CD4-positive, CD25-positive, alpha-beta regulatory T cell (primary cell): Measurements from ENCODE around the gene PLXNA4. TPM values are rescaled to one million over a fixed set of nuclear protein-coding genes. Genes with fewer than 3 reads are reported as not detected.

Source experiments
- ATAC-seq, 2 donors: fragments of 150-1000 bp; cut with Tn5 transposase; one replicate each; pipeline ENCODE4 v1.10.0; 2021; ENCODE audit warnings: low read depth in 2 of 2, moderate number of reproducible peaks in 2 of 2, moderate library complexity in 1 of 2
- DNase-seq, 3 donors: peaks; one replicate each; pipeline versions ENCODE4 v3.0.0 to v3.0.0-alpha.2; 2012 to 2022; ENCODE audit warnings: mixed read lengths in 1 of 3
- H3K27ac ChIP-seq: one replicate; pipeline ENCODE4 v1.7.0; 2013; ENCODE audit warnings: mild to moderate bottlenecking, low read length; ENCODE audit not compliant: insufficient read depth, poor library complexity, severe bottlenecking
- H3K27me3 ChIP-seq: one replicate; pipeline ENCODE4 v1.7.0; 2013; ENCODE audit warnings: low read length; ENCODE audit not compliant: control insufficient read depth, insufficient read depth
- H3K36me3 ChIP-seq: one replicate; pipeline ENCODE4 v1.7.0; 2013; ENCODE audit warnings: mild to moderate bottlenecking, low read length, moderate library complexity; ENCODE audit not compliant: control insufficient read depth, insufficient read depth
- H3K4me1 ChIP-seq: 2 replicates; pipeline ENCODE4 v1.7.0; 2013; ENCODE audit warnings: mild to moderate bottlenecking, low read length; ENCODE audit not compliant: insufficient read depth, control insufficient read depth, poor library complexity, severe bottlenecking
- H3K4me3 ChIP-seq: one replicate; pipeline ENCODE4 v1.7.0; 2013; ENCODE audit warnings: low read depth, mild to moderate bottlenecking, low read length, moderate library complexity
- H3K9me3 ChIP-seq, 2 experiments: 1 replicate in 1 of 2; 2 replicates in 1 of 2; pipeline ENCODE4 v1.7.0; 2013; ENCODE audit warnings: low read length in 2 of 2, mild to moderate bottlenecking in 1 of 2, moderate library complexity in 1 of 2; ENCODE audit not compliant: control insufficient read depth in 2 of 2
- H3K27ac Mint-ChIP-seq, 3 donors: one replicate each; pipeline ENCODE4 v1.8.0; 2020 to 2022; ENCODE audit warnings: mild to moderate bottlenecking in 3 of 3, mixed read lengths in 3 of 3, moderate library complexity in 2 of 3
- H3K27me3 Mint-ChIP-seq: one replicate; pipeline ENCODE4 v1.8.0; 2022; ENCODE audit warnings: mild to moderate bottlenecking, mixed read lengths
- H3K36me3 Mint-ChIP-seq: one replicate; pipeline ENCODE4 v1.8.0; 2020; ENCODE audit warnings: mixed read lengths
- H3K4me1 Mint-ChIP-seq, 4 donors: one replicate each; pipeline ENCODE4 v1.8.0; 2020 to 2022; ENCODE audit warnings: mixed read lengths in 4 of 4, mild to moderate bottlenecking in 1 of 4
- H3K4me3 Mint-ChIP-seq, 4 donors: one replicate each; pipeline ENCODE4 v1.8.0; 2020 to 2022; ENCODE audit warnings: mild to moderate bottlenecking in 4 of 4, mixed read lengths in 4 of 4, moderate library complexity in 3 of 4
- H3K9me3 Mint-ChIP-seq, 7 donors: one replicate each; pipeline ENCODE4 v1.8.0; 2020 to 2022; ENCODE audit warnings: mixed read lengths in 7 of 7, mild to moderate bottlenecking in 3 of 7, moderate library complexity in 2 of 7
- polyA plus RNA-seq, 4 donors: library from polyadenylated mRNA; unstranded; fragments of 300-500 nt; fragmentation: Illumina TruSeq; gene quantifications; one replicate each; pipeline ENCODE4 v1.2.3, GENCODE V29; 2021
- total RNA-seq: library from RNA; stranded (reverse); gene quantifications from one replicate; pipeline ENCODE4 v1.2.3, GENCODE V29; 2022

PLXNA4 gene
- total and polyA plus RNA-seq, 5 donors from 2014 or later, result 0.27 TPM; not detected in 4

DNA sequence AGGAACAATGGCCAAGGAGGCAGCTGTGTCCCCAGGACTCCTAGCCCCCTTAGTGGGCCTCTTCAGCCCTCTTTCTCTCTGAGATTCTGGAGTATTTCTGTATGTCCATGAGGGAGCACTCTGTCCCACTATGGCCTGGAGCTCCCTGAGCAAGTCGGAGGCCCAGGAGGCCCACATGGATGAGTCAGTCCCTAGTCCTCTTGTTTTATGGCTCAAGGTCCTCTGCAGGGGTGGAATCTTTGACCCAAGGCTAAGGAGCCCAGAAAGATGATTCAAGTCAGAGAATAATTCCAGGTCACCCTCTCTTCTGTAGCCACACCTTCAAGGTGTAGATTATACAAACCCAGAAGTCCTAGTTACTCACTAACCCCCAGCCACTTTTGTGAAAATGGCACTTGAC, 125.6 kb downstream of the PLXNA4 start:
- H3K9me3 Mint-ChIP-seq, result peaks cover 0 to 1% (median 0%) of the 10 kb centered on the region in 7 donors
- no peak for ATAC-seq

DNA sequence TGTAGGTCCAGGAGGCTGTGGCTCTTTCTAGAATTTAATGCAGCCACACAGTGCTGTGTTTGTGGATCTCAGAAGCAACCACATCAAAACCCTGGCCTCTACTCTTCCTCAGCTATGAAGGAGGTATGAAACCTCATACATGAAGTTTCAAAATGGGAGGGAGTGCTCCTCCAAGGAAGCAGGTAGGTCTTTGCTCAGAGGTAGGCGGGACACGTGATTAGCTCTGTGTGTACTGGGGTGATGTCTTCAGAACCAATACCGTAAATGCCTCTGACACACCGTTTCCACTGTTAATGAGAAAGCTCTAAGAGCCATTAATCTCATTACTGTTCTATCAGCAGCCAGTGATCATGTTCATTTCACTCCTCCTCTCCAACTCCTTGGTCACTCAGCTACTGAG, 126.1 kb downstream of the PLXNA4 start:
- Histone ChIP-seq H3K4me3 (no peak overlapping the region), H3K4me1 (no peaks in the 10 kb centered on the region), H3K27ac (no peak overlapping the region), H3K36me3 (no peaks in the 10 kb centered on the region), H3K9me3 (no peaks in the 10 kb centered on the region), H3K27me3 (no peaks in the 10 kb centered on the region)
- Mint-ChIP-seq H3K27ac (no peak overlapping the region), H3K36me3 (peaks cover 5% of the 10 kb centered on the region), H3K4me3 (no peak overlapping the region), H3K9me3 (peaks cover 0 to 1% (median 0%) of the 10 kb centered on the region in 7 donors), H3K27me3 (no peaks in the 10 kb centered on the region), H3K4me1 (peaks cover 0 to 3% (median 0%) of the 10 kb centered on the region in 4 donors)
- ATAC-seq (no peak), DNase-seq (no peak)

More for the DNA sequence above, 125.6 kb downstream of the PLXNA4 start:
- Histone ChIP-seq H3K36me3 (no peaks in the 10 kb centered on the region), H3K27me3 (no peaks in the 10 kb centered on the region), H3K4me3 (no peak overlapping the region), H3K27ac (no peak overlapping the region), H3K9me3 (no peaks in the 10 kb centered on the region), H3K4me1 (no peaks in the 10 kb centered on the region)
- peaks cover 5% of the 10 kb centered on the region for H3K36me3 Mint-ChIP-seq
- no peak for DNase-seq
- no peak overlapping the region for H3K27ac Mint-ChIP-seq
- no peaks in the 10 kb centered on the region for H3K27me3 Mint-ChIP-seq
- H3K4me3 Mint-ChIP-seq, result no peak overlapping the region
- H3K4me1 Mint-ChIP-seq, result peaks cover 0 to 3% (median 0%) of the 10 kb centered on the region in 4 donors

DNA sequence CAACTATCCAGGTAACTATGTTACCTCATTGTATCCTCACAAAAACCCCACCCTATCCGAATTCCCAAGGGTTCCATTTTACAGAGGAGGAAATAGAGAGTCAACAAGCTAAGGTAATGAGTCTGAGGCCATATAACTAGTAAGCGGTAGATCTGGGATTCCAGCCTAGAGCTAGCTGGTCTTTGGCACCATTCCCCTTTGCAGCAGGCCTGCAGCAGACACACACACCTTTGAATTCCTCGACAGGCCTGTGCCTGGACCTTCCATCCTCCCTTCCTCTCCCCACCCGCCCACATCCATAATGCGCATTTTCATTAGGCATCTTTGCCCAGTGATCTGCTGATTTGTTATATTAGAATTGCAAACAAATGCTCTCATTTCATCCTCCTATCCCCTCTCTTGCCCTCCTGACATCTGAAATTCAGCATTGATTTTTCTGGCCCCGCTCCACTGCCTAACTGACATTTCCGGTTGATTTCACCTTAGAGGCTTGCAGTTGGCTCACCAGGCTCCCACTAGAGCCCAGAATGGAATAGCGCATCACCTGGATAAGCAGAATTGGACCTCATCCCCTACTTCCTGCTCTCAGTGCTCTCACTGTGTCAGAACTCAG, 129.5 kb downstream of the PLXNA4 start:
- no peaks in the 10 kb centered on the region for H3K27me3 ChIP-seq
- H3K27me3 Mint-ChIP-seq, result no peaks in the 10 kb centered on the region
- H3K4me3 Mint-ChIP-seq, result no peak overlapping the region
- H3K4me1 Mint-ChIP-seq, result no peaks in the 10 kb centered on the region
- peak overlapping the region in 1 of 3 donors; percentile 16 for H3K27ac Mint-ChIP-seq
- no peaks in the 10 kb centered on the region for H3K9me3 ChIP-seq
- H3K27ac ChIP-seq, result no peak overlapping the region
- peaks cover 0 to under 1% (median 0%) of the 10 kb centered on the region in 7 donors for H3K9me3 Mint-ChIP-seq
- no peak overlapping the region for H3K4me3 ChIP-seq
- no peak for ATAC-seq
- no peaks in the 10 kb centered on the region for H3K36me3 ChIP-seq
- no peak for DNase-seq
- no peaks in the 10 kb centered on the region for H3K4me1 ChIP-seq
- H3K36me3 Mint-ChIP-seq, result peaks cover 5% of the 10 kb centered on the region

DNA sequence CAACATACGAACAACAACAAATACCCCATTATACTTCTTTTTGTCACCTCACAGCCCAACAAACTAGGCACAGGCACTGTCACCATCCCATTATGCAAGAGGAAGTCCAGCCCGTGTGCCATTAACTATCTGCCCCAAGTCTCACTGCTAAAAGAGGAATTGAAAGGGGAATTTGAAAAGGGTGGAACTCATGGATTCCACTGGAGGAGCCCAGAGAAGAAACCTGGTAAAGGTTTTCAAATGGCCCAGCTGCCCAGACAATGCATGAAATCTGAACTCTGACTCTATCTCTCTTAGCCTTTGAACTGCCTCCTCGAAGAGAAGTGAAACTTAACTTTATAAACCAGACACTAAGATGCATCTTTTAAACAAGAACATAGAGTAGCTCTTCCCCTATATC, 130.0 kb downstream of the PLXNA4 start:
- no peak overlapping the region for H3K27ac Mint-ChIP-seq

DNA sequence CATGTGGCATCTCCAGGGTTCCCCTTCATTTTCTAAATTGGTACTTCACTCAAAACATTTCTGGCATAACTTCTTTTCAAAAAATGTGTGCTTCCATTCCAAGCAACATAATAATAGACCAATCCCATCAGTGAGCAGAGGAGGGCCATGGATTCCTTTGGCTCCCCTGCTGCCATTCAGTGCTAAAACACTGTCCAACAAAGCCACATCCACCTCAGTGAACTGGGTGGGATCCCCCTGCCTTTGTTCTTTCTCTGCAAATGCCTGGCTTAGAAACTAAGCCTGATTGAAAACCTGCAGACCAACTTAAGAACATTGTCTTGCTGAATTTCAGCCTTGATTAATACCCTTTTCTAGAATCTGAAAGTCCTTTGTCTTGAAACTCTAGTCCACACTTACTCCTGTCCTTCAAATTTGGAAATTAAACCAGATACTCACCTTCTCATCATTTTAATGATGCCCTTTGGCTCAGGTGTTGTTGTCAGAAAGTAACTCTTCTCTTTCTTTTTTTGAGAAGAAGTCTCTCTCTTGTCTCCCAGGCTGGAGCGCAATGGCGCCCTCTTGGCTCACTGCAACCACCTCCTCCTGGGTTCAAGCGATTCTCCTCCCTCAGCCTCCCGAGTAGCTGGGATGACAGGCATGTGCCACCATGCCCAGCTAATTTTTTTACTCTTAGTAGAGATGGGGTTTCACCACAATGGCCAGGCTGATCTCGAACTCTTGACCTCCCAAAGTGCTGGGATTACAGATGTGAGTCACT, 132.3 kb downstream of the PLXNA4 start:
- Histone ChIP-seq H3K4me3 (no peak overlapping the region), H3K27me3 (no peaks in the 10 kb centered on the region), H3K4me1 (no peaks in the 10 kb centered on the region), H3K36me3 (no peaks in the 10 kb centered on the region), H3K27ac (no peak overlapping the region), H3K9me3 (no peaks in the 10 kb centered on the region)
- Mint-ChIP-seq H3K36me3 (no peaks in the 10 kb centered on the region), H3K4me3 (no peak overlapping the region), H3K27me3 (no peaks in the 10 kb centered on the region), H3K27ac (no peak overlapping the region), H3K9me3 (no peaks in the 10 kb centered on the region), H3K4me1 (no peaks in the 10 kb centered on the region)
- no peak for DNase-seq
- ATAC-seq, result no peak

More for the DNA sequence above, 130.0 kb downstream of the PLXNA4 start:
- Mint-ChIP-seq H3K4me3 (no peak overlapping the region), H3K9me3 (no peaks in the 10 kb centered on the region), H3K27me3 (no peaks in the 10 kb centered on the region), H3K4me1 (no peaks in the 10 kb centered on the region), H3K36me3 (peaks cover 5% of the 10 kb centered on the region)
- H3K9me3 ChIP-seq, result no peaks in the 10 kb centered on the region
- H3K4me1 ChIP-seq, result no peaks in the 10 kb centered on the region
- H3K36me3 ChIP-seq, result no peaks in the 10 kb centered on the region
- ATAC-seq (no peak), DNase-seq (no peak)
- no peaks in the 10 kb centered on the region for H3K27me3 ChIP-seq
- no peak overlapping the region for H3K4me3 ChIP-seq
- H3K27ac ChIP-seq, result no peak overlapping the region

DNA sequence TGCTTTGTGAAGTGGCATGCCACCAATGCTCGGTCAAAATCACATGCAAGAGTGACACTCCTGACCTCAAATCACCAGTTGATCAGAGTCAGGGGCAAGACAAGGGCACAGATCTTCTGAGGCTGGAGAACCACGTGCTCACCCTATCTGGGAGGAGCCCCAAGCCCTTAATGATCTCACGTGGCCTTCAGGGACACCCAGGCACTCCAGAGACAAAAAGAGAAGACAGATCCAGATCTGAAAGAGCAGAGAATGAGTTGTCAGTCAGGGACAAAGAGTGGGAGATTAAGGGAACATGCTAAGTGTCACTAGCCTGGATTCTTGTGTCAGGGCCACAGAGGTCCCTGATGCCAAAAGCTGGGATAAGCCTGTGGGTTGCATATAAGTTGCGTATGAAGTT, 134.3 kb downstream of the PLXNA4 start:
- Histone ChIP-seq H3K36me3 (no peaks in the 10 kb centered on the region), H3K27ac (no peak overlapping the region), H3K4me1 (no peaks in the 10 kb centered on the region), H3K27me3 (no peaks in the 10 kb centered on the region), H3K9me3 (no peaks in the 10 kb centered on the region), H3K4me3 (no peak overlapping the region)
- no peaks in the 10 kb centered on the region for H3K9me3 Mint-ChIP-seq
- peaks cover 0 to 6% (median 4%) of the 10 kb centered on the region in 4 donors for H3K4me1 Mint-ChIP-seq
- H3K4me3 Mint-ChIP-seq, result no peak overlapping the region
- no peak for DNase-seq
- no peaks in the 10 kb centered on the region for H3K36me3 Mint-ChIP-seq
- peaks cover 4% of the 10 kb centered on the region for H3K27me3 Mint-ChIP-seq
- no peak overlapping the region for H3K27ac Mint-ChIP-seq
- no peak for ATAC-seq

DNA sequence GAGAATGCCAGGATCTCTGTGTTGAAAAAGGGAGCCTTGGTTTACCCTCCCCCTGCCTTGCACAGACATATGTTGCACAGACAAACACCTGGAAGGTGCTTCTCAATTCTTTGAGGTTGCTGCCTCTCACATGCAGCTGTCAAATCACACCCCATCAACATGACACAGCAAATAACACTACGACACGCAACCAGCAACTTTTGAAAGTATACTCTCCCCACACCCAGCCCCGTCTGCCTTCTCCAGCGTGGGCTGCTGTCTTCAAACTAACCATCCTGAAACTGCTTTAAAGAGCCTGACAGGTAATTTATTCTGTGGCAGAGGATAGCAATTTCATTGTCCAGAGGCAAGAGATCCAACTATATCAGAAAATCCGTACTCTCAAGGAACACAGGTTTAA, 136.1 kb downstream of the PLXNA4 start:
- Histone ChIP-seq H3K4me3 (no peak overlapping the region), H3K27ac (no peak overlapping the region), H3K36me3 (no peaks in the 10 kb centered on the region), H3K27me3 (no peaks in the 10 kb centered on the region), H3K4me1 (no peaks in the 10 kb centered on the region), H3K9me3 (no peaks in the 10 kb centered on the region)
- no peaks in the 10 kb centered on the region for H3K9me3 Mint-ChIP-seq
- peaks cover 0 to 6% (median 5%) of the 10 kb centered on the region in 4 donors for H3K4me1 Mint-ChIP-seq
- H3K36me3 Mint-ChIP-seq, result no peaks in the 10 kb centered on the region
- H3K27ac Mint-ChIP-seq, result no peak overlapping the region
- H3K27me3 Mint-ChIP-seq, result peaks cover 4% of the 10 kb centered on the region
- ATAC-seq, result no peak
- peak in 1 of 3 donors; percentile 31 for DNase-seq
- no peak overlapping the region for H3K4me3 Mint-ChIP-seq

DNA sequence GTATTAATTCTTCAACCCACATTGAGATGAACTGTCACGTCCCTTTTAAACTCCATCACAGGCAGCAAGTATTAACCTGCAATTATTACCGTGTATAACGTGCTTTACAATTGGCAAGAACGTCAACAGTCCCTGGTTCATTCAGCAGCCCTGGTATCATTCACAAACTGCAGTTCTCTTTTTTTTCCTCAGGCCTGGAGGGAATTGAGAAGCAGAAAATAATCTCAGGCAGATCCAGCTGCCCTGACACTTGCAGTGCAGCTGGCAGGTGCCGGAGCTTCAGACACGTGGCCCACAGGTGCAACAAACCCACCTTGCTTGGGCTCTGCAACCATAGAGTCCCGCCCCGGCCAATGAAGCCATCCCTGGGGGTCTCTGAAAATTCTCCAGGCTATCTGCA, 137.3 kb downstream of the PLXNA4 start:
- Mint-ChIP-seq H3K9me3 (no peaks in the 10 kb centered on the region), H3K36me3 (no peaks in the 10 kb centered on the region), H3K27me3 (peaks cover 4% of the 10 kb centered on the region), H3K27ac (no peak overlapping the region), H3K4me3 (no peak overlapping the region), H3K4me1 (peaks cover 0 to 11% (median 5%) of the 10 kb centered on the region in 4 donors)
- no peaks in the 10 kb centered on the region for H3K9me3 ChIP-seq
- no peaks in the 10 kb centered on the region for H3K36me3 ChIP-seq
- DNase-seq, result no peak
- no peak overlapping the region for H3K4me3 ChIP-seq
- H3K27me3 ChIP-seq, result no peaks in the 10 kb centered on the region
- no peak for ATAC-seq
- H3K4me1 ChIP-seq, result no peaks in the 10 kb centered on the region
- H3K27ac ChIP-seq, result no peak overlapping the region
